NCI-H2081 (cell line): ENCODE results near the gene DNAJA4.

Experiments
- DNase-seq, 2 experiments: peaks; one replicate each; lab custom pipeline; 2025; lab: John Stamatoyannopoulos, UW

DNAJA4 gene

DNA sequence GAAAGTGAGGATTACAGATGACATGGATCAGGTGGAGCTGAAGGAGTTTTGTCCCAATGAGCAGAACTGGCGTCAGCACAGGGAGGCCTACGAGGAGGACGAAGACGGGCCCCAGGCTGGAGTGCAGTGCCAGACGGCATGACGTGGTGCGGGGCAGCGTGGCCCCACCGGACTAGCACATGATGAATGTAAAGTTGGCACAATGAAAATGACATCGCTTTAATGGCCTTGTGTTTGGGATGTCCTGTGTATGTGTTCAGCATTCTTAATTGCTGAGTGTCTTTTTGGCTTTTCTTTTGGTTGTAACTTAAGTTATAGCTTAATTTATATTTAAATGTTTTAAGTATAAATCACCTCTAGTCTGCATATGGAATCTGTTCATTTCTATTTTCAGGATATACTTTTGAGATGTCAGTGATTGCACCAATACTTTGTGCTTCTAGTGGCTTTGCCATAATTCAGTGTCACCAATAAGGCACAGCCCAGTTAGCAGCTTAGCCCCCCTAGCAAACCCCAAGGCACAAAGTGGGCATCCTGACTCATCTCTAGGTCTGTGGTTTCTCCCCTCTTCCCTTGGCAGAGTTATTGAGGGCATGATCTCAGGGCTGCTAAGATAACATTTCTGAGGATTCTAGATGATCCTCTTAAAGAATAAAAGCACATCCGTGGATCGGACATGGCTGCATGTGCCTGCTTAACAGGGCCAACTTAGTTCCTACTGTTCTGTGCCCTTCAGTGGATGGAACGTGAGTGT is 16.1 kb downstream of the DNAJA4 start:
- no peak for DNase-seq

DNA sequence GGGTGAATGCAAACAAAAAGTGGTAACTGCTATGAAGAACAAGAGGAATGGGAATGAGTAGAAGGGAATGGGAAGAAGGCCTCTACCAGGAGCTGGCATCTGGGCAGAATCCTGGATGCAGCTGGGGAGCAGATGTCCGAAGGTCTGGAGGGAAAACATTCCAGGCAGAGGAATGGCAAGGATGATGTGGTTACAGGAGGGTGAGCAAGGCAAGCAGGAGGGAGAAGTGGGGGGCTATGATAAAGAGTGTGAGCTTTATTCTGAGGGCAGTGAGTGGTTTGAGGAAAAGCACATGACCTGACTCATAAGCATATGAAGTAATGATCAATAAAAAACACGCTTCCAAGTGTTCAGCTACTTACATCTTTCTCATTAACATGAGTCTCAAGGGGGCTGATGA is 18.0 kb downstream of the DNAJA4 start:
- no peak for DNase-seq

DNA sequence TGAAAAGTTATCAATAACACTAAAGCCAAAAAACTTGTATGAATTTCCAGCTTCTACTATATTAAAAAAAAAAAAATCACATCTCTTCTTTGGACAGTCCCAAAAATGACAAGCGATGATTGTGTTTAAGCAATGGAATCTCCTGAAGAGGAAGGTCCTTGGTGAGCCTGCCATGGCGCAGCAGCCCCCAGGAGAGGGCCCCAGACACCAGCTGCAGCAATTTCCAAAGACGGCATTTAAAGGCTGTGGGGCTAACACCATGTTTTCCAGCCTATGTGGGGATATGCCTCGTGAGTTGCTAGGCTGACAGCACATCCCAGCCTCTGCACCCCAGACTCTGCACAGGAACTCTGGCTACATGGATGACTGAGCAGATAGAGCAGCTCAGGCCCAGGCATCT is 20.4 kb downstream of the DNAJA4 start:
- no peak for DNase-seq

GRCh38 chr15:78290222-78290621 is 25.9 kb downstream of the DNAJA4 start:
- DNase-seq: no peak

- no peak for DNase-seq
Observed at GRCh38 chr15:78291052-78291451, 26.7 kb downstream of the DNAJA4 start.

- DNase-seq: no peak
Observed at GRCh38 chr15:78291698-78292097, 27.3 kb downstream of the DNAJA4 start.

- no peak for DNase-seq
Observed at GRCh38 chr15:78292219-78292618, 27.9 kb downstream of the DNAJA4 start.

- peak; percentile 94 to 96 for DNase-seq
Observed at GRCh38 chr15:78299101-78299930, 35.0 kb downstream of the DNAJA4 start, which contains the start of gene SKIC8. TSS of gene SKIC8 (minus strand) at chr15:78299609. CDS start at chr15:78295686, 3,923 bp downstream.

GRCh38 chr15:78301326-78301725 is 37.0 kb downstream of the DNAJA4 start:
- no peak for DNase-seq

- no peak for DNase-seq
Observed at GRCh38 chr15:78301828-78302227, 37.5 kb downstream of the DNAJA4 start.

- DNase-seq: no peak
Observed at GRCh38 chr15:78302579-78303312, 38.4 kb downstream of the DNAJA4 start.

DNA sequence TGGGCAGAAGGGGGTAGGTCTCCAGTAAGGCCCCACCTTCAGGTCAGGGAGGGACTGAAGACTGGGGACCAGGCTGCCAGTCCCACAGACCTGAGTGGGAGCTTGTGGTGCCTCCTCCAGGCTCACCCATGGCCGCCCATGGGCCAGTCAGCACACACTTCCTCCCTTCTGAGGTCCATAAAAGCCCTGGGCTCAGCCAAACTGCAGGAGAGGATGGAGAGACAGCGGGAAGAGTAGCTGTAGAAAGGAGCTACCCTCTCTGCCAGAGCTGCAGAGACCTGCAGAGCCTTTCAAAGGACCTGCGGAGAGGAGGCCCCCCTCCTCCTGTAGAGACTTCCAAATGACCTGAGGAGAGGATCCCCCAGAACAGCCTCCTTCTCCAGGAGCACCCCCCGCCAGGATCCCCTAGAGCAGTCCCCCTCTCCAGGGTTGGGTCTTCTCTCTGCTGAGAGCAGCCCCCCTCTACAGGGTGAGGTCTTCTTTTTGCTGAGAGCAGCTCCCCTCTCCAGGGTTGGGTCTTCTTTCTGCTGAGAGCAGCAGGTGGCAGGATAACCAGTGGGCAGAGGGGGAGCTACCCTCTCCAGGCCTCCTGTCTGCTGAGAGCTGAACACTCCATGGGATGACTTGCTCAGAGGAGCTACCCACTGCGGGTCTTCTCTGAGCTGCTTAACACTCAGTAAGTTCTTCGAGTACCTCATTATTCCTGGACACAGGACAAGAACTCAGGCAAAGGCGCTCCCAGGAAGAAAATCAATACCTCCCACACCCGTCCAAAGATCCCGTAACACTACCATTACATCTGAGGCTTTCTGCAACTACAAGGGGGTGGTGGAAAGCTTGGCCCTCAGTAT is 40.1 kb downstream of the DNAJA4 start:
- no peak for DNase-seq

GRCh38 chr15:78306176-78306774 is 41.9 kb downstream of the DNAJA4 start:
- no peak for DNase-seq

DNA sequence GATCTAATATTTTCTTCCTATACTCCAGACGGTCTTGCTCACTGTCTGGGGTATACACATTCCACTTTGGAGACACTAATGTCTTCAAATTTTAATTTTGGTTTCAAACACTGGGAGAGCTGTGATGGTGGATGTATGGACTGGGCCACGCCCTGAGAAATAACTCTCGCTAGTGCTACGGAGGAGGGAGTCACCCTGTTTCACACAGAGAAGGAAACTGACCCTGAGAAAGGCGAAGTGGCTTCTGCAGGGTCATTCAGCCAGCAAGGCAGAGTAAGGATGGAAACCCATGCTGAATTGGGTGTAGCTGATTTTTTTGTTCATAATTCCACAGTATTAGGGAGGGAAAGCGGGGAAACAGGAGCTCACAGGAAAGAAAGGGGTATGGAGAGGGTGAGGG is 43.6 kb downstream of the DNAJA4 start:
- DNase-seq: no peak

DNA sequence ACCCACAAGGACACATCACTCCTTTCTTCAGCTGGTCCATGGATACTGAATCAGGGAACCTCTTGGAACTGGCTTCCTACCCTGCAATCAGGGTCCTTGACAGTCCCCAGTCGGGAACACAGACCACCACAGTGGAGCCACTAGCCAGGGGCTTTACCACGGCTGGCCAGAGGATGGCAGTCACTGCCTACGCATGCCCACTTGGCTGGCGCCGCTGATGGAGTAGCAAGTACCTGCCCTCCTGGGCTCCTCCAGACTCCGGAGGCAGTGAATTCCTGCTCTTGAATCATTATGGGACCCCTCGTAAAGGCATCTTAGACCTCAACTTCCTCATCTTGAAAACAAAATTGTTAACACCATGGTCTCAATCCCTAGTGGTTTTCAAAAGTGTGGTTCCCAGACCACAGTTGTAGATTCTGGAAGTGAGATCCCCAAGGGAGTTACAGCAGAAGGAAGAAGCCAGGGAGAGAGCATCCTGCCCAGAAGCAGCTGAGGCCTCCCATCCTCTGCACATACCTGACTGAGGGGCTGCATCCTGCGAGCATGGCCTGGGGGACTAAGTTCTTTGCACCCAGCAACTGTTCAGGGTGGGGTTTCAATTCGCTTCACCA is 44.2 kb downstream of the DNAJA4 start:
- peak; percentile 75 to 79 for DNase-seq

GRCh38 chr15:78311292-78311691 is 46.9 kb downstream of the DNAJA4 start:
- no peak for DNase-seq

- DNase-seq: no peak
Observed at GRCh38 chr15:78312536-78312935, 48.2 kb downstream of the DNAJA4 start.

DNA sequence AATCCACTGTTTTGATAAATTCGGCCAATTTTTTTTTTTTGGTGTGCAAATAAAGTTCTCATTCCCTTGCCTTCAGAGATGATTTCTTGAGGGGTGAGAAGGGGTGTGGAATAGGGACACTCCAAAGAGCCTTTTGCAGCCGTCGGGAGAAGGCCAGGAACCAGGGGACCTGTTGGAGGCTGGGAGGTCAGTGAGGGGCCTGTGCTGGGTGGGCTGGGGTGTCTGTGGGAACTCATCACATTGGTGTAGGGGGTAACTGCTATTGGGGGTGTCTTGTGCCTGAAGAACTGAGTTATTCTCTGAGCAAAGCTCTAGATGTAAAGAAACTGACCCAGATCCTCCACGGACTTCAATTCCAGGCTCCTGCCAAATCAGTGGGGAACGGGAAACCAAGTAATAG is 48.6 kb downstream of the DNAJA4 start:
- no peak for DNase-seq

DNA sequence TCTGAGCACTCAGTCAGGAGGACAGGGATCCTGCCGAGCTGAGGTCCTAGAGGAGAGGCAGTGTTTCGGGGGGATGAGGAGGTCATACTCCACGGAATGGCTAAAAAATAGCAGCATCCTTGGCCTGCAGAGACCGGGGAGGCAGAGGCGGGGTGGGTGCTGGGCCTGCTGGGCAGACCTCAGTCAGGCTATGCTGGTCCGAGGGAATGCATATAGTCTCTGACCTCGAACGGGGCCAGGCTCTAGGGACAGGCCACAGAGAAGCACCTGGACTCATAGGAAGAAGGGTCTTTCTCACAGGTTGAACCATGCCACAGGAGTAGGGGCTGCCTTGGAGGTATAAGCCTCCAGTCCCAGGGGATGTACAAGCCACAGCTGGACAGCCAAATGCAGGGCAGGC is 49.0 kb downstream of the DNAJA4 start:
- DNase-seq: no peak

GRCh38 chr15:78314181-78314581 is 49.8 kb downstream of the DNAJA4 start:
- no peak for DNase-seq
